Prostate gland (tissue), 2 donors: ENCODE measurements around the gene NEDD4L. TPM values are rescaled to one million over a fixed set of nuclear protein-coding genes. Genes with fewer than 3 reads are reported as not detected.

Source experiments
- DNase-seq: peaks from one replicate; pipeline ENCODE4 v3.0.0-alpha.2; 2019; ENCODE audit warnings: low spot score
- H3K27ac ChIP-seq, 2 donors: fragments of 200-600 bp; sonication (generic); 2 replicates each; pipeline ENCODE4 v1.5.1; 2017 to 2019
- H3K27me3 ChIP-seq: fragments of 200-600 bp; sonication (generic); replicated peaks from 2 replicates; pipeline ENCODE4 v1.5.1; 2019; ENCODE audit not compliant: insufficient read depth
- H3K36me3 ChIP-seq, 2 donors: fragments of 200-600 bp; sonication (generic); 1 replicate in 1 of 2; 2 replicates in 1 of 2; pipeline versions ENCODE4 v1.5.1 to v1.8.1; 2017 to 2019
- H3K4me1 ChIP-seq: fragments of 200-600 bp; sonication (generic); replicated peaks from 2 replicates; pipeline ENCODE4 v1.5.1; 2019
- H3K4me3 ChIP-seq, 2 donors: fragments of 200-600 bp; sonication (generic); 2 replicates each; pipeline ENCODE4 v1.5.1; 2017 to 2019
- H3K9me3 ChIP-seq: fragments of 200-600 bp; sonication (generic); 2 replicates; pipeline ENCODE4 v1.5.1; 2017
- POLR2A ChIP-seq: fragments of 450-650 bp; IDR thresholded peaks from one replicate; pipeline ENCODE4 v1.6.1; 2016; ENCODE audit warnings: antibody characterized with exemption, mild to moderate bottlenecking
- POLR2AphosphoS5 ChIP-seq: sonication (generic); formaldehyde crosslinking; IDR thresholded peaks from one replicate; pipeline ENCODE4 v1.6.1; 2017; ENCODE audit warnings: antibody characterized with exemption
- WGBS: methylation state at CpG from one replicate; pipeline ENCODE4 v1.1.5; 2018; 5-methylcytosine and 5-hydroxymethylcytosine counted together
- intact Hi-C: fragments of 100-400 bp; cut with DNase I; formaldehyde crosslinking; loops from one replicate; pipeline ENCODE4 v1.14.2; 2022
- total RNA-seq, 2 donors: library from RNA; depleted of rRNA; stranded (reverse); fragments of >200 nt; gene quantifications; one replicate each; pipeline ENCODE4 v1.1.0, GENCODE V29; 2016
- TF ChIP-seq, protein P1 (sequence below), 4 experiments: fragments of 200-600 bp in 2 of 4; fragments of 450-650 bp in 2 of 4; sonication (generic) in 2 of 4; IDR thresholded peaks; 1 replicate in 3 of 4; 2 replicates in 1 of 4; pipeline ENCODE4 v1.5.1; 2016 to 2019; ENCODE audit warnings: antibody characterized with exemption in 4 of 4, mild to moderate bottlenecking in 2 of 4, moderate library complexity in 2 of 4

NEDD4L gene
- total RNA-seq, 2 donors from 2014 or later: 280 to 420 TPM

- DNase-seq: peak; percentile 70
- H3K27ac ChIP-seq: peak overlapping the region; percentile 62 to 69
- no peaks in the 10 kb centered on the region for H3K9me3 ChIP-seq
- H3K4me3 ChIP-seq: peak overlapping the region; percentile 20 to 21
- peaks cover 11% of the 10 kb centered on the region for H3K4me1 ChIP-seq
- intact Hi-C loops: no loop called here
- 64% methylated on average over 12 of the region's 12 CpGs for WGBS
- TF ChIP-seq POLR2A (peak; percentile 89), POLR2AphosphoS5 (peak; percentile 90)
- TF ChIP-seq, protein P1, sequence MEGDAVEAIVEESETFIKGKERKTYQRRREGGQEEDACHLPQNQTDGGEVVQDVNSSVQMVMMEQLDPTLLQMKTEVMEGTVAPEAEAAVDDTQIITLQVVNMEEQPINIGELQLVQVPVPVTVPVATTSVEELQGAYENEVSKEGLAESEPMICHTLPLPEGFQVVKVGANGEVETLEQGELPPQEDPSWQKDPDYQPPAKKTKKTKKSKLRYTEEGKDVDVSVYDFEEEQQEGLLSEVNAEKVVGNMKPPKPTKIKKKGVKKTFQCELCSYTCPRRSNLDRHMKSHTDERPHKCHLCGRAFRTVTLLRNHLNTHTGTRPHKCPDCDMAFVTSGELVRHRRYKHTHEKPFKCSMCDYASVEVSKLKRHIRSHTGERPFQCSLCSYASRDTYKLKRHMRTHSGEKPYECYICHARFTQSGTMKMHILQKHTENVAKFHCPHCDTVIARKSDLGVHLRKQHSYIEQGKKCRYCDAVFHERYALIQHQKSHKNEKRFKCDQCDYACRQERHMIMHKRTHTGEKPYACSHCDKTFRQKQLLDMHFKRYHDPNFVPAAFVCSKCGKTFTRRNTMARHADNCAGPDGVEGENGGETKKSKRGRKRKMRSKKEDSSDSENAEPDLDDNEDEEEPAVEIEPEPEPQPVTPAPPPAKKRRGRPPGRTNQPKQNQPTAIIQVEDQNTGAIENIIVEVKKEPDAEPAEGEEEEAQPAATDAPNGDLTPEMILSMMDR (IDR thresholded peaks at IDR 0.05): no peak
- H3K27me3 ChIP-seq: no peaks in the 10 kb centered on the region
- no peaks in the 10 kb centered on the region for H3K36me3 ChIP-seq
These were observed 177.2 kb downstream of the NEDD4L start for GRCh38 chr18:58221060-58221725.

GRCh38 chr18:58222432-58223125 is 178.6 kb downstream of the NEDD4L start:
- peaks cover 11% of the 10 kb centered on the region for H3K4me1 ChIP-seq
- H3K27ac ChIP-seq: peak overlapping the region; percentile 62 to 69
- no peaks in the 10 kb centered on the region for H3K9me3 ChIP-seq

DNA sequence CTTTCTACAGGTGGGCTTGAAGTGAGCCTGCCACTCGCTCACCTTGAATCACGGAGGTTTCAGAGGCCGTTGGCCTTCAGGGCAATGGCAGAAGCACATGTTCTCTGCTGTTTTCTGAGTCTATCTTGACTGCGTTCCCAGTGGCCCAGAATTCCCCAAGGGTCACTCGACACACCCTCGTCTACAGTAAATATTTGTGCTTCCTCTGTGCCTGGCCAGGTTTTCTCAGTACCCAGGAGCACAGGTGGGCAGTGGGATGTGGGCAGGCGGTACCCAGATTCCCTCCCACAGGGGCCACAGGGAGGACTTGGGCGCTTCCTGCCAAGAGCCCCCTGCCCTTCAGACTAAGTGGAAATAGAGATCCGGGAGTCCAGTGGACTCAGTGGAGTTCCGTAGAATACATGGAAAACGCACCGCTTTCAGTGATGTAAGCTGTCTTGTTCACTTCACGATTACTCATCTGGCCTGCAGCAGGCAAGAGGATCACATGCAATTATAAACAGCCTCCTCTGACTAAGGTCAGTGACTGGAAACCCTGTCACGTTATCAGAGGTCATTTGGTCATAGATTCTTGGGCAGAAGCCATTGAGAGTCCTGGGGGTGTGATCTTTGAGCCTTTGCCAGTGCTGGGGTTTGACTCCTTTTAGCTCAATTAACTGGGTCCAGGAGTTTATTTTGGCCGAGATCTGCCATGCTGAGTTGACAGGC is 179.8 kb downstream of the NEDD4L start:
- peak overlapping the region; percentile 62 to 69 for H3K27ac ChIP-seq
- peak; percentile 53 for DNase-seq
- peak overlapping the region; percentile 12 to 20 for H3K4me3 ChIP-seq
- H3K4me1 ChIP-seq: peaks cover 16% of the 10 kb centered on the region
- H3K9me3 ChIP-seq: no peaks in the 10 kb centered on the region
- intact Hi-C loops: no loop called here
- 61% methylated on average over 15 of the region's 15 CpGs for WGBS
- TF ChIP-seq POLR2A (peak; percentile 20), POLR2AphosphoS5 (peak; percentile 40)
- TF ChIP-seq, protein P1 (IDR thresholded peaks at IDR 0.05): no peak
- no peaks in the 10 kb centered on the region for H3K36me3 ChIP-seq
- H3K27me3 ChIP-seq: no peaks in the 10 kb centered on the region

More at GRCh38 chr18:58222432-58223125, 178.6 kb downstream of the NEDD4L start:
- no peaks in the 10 kb centered on the region for H3K27me3 ChIP-seq
- DNase-seq: no peak
- H3K36me3 ChIP-seq: no peaks in the 10 kb centered on the region
- TF ChIP-seq POLR2A (no peak), POLR2AphosphoS5 (no peak)
- TF ChIP-seq, protein P1 (IDR thresholded peaks at IDR 0.05): no peak
- H3K4me3 ChIP-seq: peak overlapping the region; percentile 12 to 20
- WGBS: 51% methylated on average over 3 of the region's 3 CpGs
- intact Hi-C loops: no loop called here

DNA sequence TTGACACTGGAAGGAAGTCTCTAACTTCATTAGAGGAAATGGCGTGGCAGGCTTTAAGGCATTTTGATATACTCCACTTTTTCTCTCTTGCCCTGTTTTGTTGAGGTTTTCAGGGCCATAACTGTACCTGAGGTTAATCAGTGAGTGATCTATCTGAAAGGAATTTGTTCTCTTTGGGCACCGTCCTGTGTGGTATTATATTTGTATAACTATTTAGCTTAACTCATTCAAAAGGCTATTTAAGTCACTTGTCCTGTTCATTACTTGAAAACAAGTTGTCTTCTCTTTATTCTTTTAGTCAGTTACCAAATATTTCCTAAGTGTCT is 180.4 kb downstream of the NEDD4L start:
- no peak for TF ChIP-seq POLR2A
- TF ChIP-seq, protein P1 (IDR thresholded peaks at IDR 0.05): no peak
- TF ChIP-seq POLR2AphosphoS5: no peak
- no peak for DNase-seq
- no peaks in the 10 kb centered on the region for H3K27me3 ChIP-seq
- H3K36me3 ChIP-seq: no peaks in the 10 kb centered on the region
- H3K4me3 ChIP-seq: no peak overlapping the region
- intact Hi-C loops: no loop called here
- peaks cover 16% of the 10 kb centered on the region for H3K4me1 ChIP-seq
- 50% methylated on average over 2 of the region's 2 CpGs for WGBS
- no peaks in the 10 kb centered on the region for H3K9me3 ChIP-seq
- H3K27ac ChIP-seq: peak overlapping the region; percentile 62 to 69
